H9 (cell line): ENCODE measurements around the gene MCM3. TPM values are rescaled to one million over a fixed set of nuclear protein-coding genes. Genes with fewer than 3 reads are reported as not detected.

ENCODE experiments used
- DNase-seq: peaks from one replicate; pipeline ENCODE4 v3.0.0-alpha.2; 2017
- H2AFZ ChIP-seq: one replicate; pipeline ENCODE4 v1.6.1; 2013; ENCODE audit warnings: mild to moderate bottlenecking, low read length, control low read depth, moderate library complexity
- H2AK5ac ChIP-seq: 2 replicates; pipeline ENCODE4 v1.6.1; 2013; ENCODE audit warnings: low read length, control low read depth, mixed read lengths; ENCODE audit not compliant: insufficient read length
- H2BK120ac ChIP-seq: one replicate; pipeline ENCODE4 v1.6.1; 2013; ENCODE audit warnings: low read depth, mild to moderate bottlenecking, low read length, control low read depth, inconsistent platforms; ENCODE audit not compliant: poor library complexity, severe bottlenecking
- H2BK12ac ChIP-seq: 2 replicates; pipeline ENCODE4 v1.6.1; 2013; ENCODE audit warnings: low read length, control low read depth, mixed read lengths, low read depth; ENCODE audit not compliant: insufficient read length
- H2BK15ac ChIP-seq: 2 replicates; pipeline ENCODE4 v1.6.1; 2013; ENCODE audit warnings: low read depth, low read length, control low read depth
- H2BK20ac ChIP-seq: one replicate; pipeline ENCODE4 v1.6.1; 2013; ENCODE audit warnings: low read depth, mild to moderate bottlenecking, low read length, control low read depth, inconsistent platforms; ENCODE audit not compliant: poor library complexity, severe bottlenecking
- H2BK5ac ChIP-seq: 2 replicates; pipeline ENCODE4 v1.6.1; 2013; ENCODE audit warnings: low read length, control low read depth, mixed read lengths; ENCODE audit not compliant: insufficient read length
- H3K14ac ChIP-seq: 2 replicates; pipeline ENCODE4 v1.6.1; 2013; ENCODE audit warnings: low read length, control low read depth; ENCODE audit not compliant: insufficient read depth
- H3K18ac ChIP-seq: 2 replicates; pipeline ENCODE4 v1.6.1; 2013; ENCODE audit warnings: low read depth, mild to moderate bottlenecking, mixed read lengths, low read length, control low read depth; ENCODE audit not compliant: insufficient read length
- H3K23ac ChIP-seq: 2 replicates; pipeline ENCODE4 v1.6.1; 2013; ENCODE audit warnings: low read length, control low read depth, mixed read lengths, low read depth; ENCODE audit not compliant: insufficient read length
- H3K23me2 ChIP-seq: 2 replicates; pipeline ENCODE4 v1.6.1; 2013; ENCODE audit warnings: low read depth, mild to moderate bottlenecking, mixed read lengths, low read length, control low read depth; ENCODE audit not compliant: insufficient read length, poor library complexity, severe bottlenecking
- H3K27ac ChIP-seq: 2 replicates; pipeline ENCODE4 v1.5.1; 2013; ENCODE audit warnings: low read length, control low read depth, mixed read lengths, low read depth; ENCODE audit not compliant: insufficient read length
- H3K27me3 ChIP-seq: 2 replicates; pipeline ENCODE4 v1.6.1; 2013; ENCODE audit warnings: low read length, control low read depth, inconsistent platforms; ENCODE audit not compliant: insufficient read depth
- H3K4ac ChIP-seq: 2 replicates; pipeline ENCODE4 v1.6.1; 2013; ENCODE audit warnings: low read depth, mild to moderate bottlenecking, control low read depth, inconsistent platforms, low read length, moderate library complexity
- H3K4me1 ChIP-seq: 2 replicates; pipeline ENCODE4 v1.6.1; 2013; ENCODE audit warnings: low read length, control low read depth, inconsistent platforms; ENCODE audit not compliant: insufficient read depth
- H3K4me2 ChIP-seq: 2 replicates; pipeline ENCODE4 v1.6.1; 2013; ENCODE audit warnings: low read length, control low read depth, mixed read lengths; ENCODE audit not compliant: insufficient read length, insufficient read depth
- H3K56ac ChIP-seq: 2 replicates; pipeline ENCODE4 v1.6.1; 2013; ENCODE audit warnings: low read depth, mild to moderate bottlenecking, mixed read lengths, low read length, control low read depth; ENCODE audit not compliant: insufficient read length
- H3K79me1 ChIP-seq: 2 replicates; pipeline ENCODE4 v1.6.1; 2013; ENCODE audit warnings: low read depth, mild to moderate bottlenecking, moderate library complexity, low read length, control low read depth, inconsistent platforms; ENCODE audit not compliant: insufficient read depth, poor library complexity, severe bottlenecking
- H3K79me2 ChIP-seq: 2 replicates; pipeline ENCODE4 v1.6.1; 2013; ENCODE audit warnings: low read length, control low read depth, inconsistent platforms; ENCODE audit not compliant: insufficient read depth
- H3K9ac ChIP-seq: 2 replicates; pipeline ENCODE4 v1.6.1; 2013; ENCODE audit warnings: low read length, control low read depth, mixed read lengths; ENCODE audit not compliant: insufficient read length; ENCODE audit errors: extremely low read depth
- H3K9me3 ChIP-seq: one replicate; pipeline ENCODE4 v1.6.1; 2013; ENCODE audit warnings: low read depth, low read length, inconsistent platforms; ENCODE audit not compliant: control insufficient read depth
- H3T11ph ChIP-seq: one replicate; pipeline ENCODE4 v1.6.1; 2013; ENCODE audit warnings: mild to moderate bottlenecking, low read length, control low read depth, inconsistent platforms
- H4K20me1 ChIP-seq: one replicate; pipeline ENCODE4 v1.6.1; 2013; ENCODE audit not compliant: control insufficient read depth, insufficient read length, insufficient read depth
- H4K5ac ChIP-seq: 2 replicates; pipeline ENCODE4 v1.6.1; 2013; ENCODE audit warnings: low read depth, mild to moderate bottlenecking, mixed read lengths, low read length, control low read depth; ENCODE audit not compliant: insufficient read length
- H4K8ac ChIP-seq: replicated peaks from 2 replicates; pipeline ENCODE4 v1.6.1; 2013; ENCODE audit warnings: low read length, control low read depth, mixed read lengths, low read depth; ENCODE audit not compliant: insufficient read length
- H4K91ac ChIP-seq: 2 replicates; pipeline ENCODE4 v1.6.1; 2013; ENCODE audit warnings: low read depth, mild to moderate bottlenecking, moderate library complexity, mixed read lengths, low read length, control low read depth; ENCODE audit not compliant: insufficient read length
- H3K27ac Mint-ChIP-seq, 3 experiments: 2 replicates in 2 of 3; 3 replicates in 1 of 3; pipeline ENCODE4 v1.8.0; 2020 to 2021; ENCODE audit warnings: mixed read lengths in 3 of 3, mild to moderate bottlenecking in 1 of 3, moderate library complexity in 1 of 3
- H3K27me3 Mint-ChIP-seq: 2 replicates; pipeline ENCODE4 v1.8.0; 2021; ENCODE audit warnings: low read depth, mild to moderate bottlenecking, moderate library complexity, mixed read lengths
- H3K36me3 Mint-ChIP-seq, 3 experiments: 2 replicates in 2 of 3; 3 replicates in 1 of 3; pipeline ENCODE4 v1.8.0; 2020 to 2021; ENCODE audit warnings: low read depth in 3 of 3, mixed read lengths in 3 of 3; ENCODE audit not compliant: insufficient read depth in 1 of 3
- H3K4me1 Mint-ChIP-seq, 2 experiments: 2 replicates each; pipeline ENCODE4 v1.8.0; 2020; ENCODE audit warnings: mixed read lengths in 2 of 2
- H3K4me3 Mint-ChIP-seq, 2 experiments: 2 replicates in 1 of 2; 3 replicates in 1 of 2; pipeline ENCODE4 v1.8.0; 2020 to 2021; ENCODE audit warnings: mild to moderate bottlenecking in 2 of 2, mixed read lengths in 2 of 2, moderate library complexity in 1 of 2
- H3K9me3 Mint-ChIP-seq, 2 experiments: 2 replicates in 1 of 2; 3 replicates in 1 of 2; pipeline ENCODE4 v1.8.0; 2020; ENCODE audit warnings: mild to moderate bottlenecking in 2 of 2, mixed read lengths in 2 of 2, moderate library complexity in 1 of 2
- WGBS: extraction: QIAGEN DNeasy Blood & Tissue Kit; methylation state at CpG from one replicate; pipeline ENCODE4 v1.1.7; 2013; ENCODE audit warnings: missing lambda C conversion rate, low lambda C conversion rate, mixed read lengths; ENCODE audit not compliant: insufficient read length; ENCODE audit errors: extremely low coverage; 5-methylcytosine and 5-hydroxymethylcytosine counted together
- total RNA-seq: library from RNA; stranded (reverse); gene quantifications from 2 replicates; pipeline ENCODE4 v1.2.1, GENCODE V29; 2021
- TF ChIP-seq, protein P1 (sequence below): fragments of 200-600 bp; sonication (generic); conservative IDR thresholded peaks from 3 replicates; pipeline ENCODE4 v1.8.0; 2021; ENCODE audit warnings: antibody characterized with exemption, mild to moderate bottlenecking

The MCM3 gene
- total RNA-seq, 1 experiment from 2014 or later: 252 TPM

DNA sequence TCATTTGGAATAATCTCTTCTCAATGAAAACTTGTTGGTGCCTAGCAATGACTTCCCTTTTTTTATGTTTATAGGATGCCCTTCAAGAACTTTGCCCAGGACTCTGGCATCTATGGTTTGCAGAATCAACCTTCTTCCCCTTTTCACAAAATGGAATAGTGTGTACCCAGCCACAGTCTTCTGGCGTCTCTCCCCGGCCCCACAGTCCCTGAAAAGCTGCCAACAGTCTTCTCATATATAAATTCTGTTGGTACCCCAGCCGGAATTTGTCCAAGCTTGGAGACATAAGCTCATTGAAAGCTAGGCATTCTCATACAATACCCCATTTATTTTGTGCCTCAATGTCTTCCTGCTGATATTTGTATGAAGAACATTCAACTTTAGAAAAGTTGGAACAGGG lies 26.4 kb upstream of the MCM3 start:
- H3K9me3 ChIP-seq: no peaks in the 10 kb centered on the region

More for the DNA sequence above, 26.4 kb upstream of the MCM3 start:
- H3K79me2 ChIP-seq: no peaks in the 10 kb centered on the region
- H2BK120ac ChIP-seq: no peak overlapping the region
- Mint-ChIP-seq H3K9me3 (no peaks in the 10 kb centered on the region), H3K4me1 (peaks cover 8 to 11% of the 10 kb centered on the region in 2 experiments), H3K36me3 (no peaks in the 10 kb centered on the region), H3K27me3 (peaks cover 6% of the 10 kb centered on the region; the same call in 1 of the 2 replicates), H3K4me3 (no peak overlapping the region), H3K27ac (no peak overlapping the region; a peak in 1 of 7 replicates)
- H2AK5ac ChIP-seq: no peak overlapping the region
- H2AFZ ChIP-seq: no peak overlapping the region
- no peak overlapping the region for H2BK15ac ChIP-seq
- no peak for DNase-seq
- H3K27ac ChIP-seq: no peak overlapping the region
- no peaks in the 10 kb centered on the region for H3K79me1 ChIP-seq
- H4K8ac ChIP-seq: no peak overlapping the region
- no peak overlapping the region for H3K23ac ChIP-seq
- no peak overlapping the region for H3K18ac ChIP-seq
- no peak overlapping the region for H3T11ph ChIP-seq
- H3K14ac ChIP-seq: no peak overlapping the region
- no peak overlapping the region for H4K5ac ChIP-seq
- no peak overlapping the region for H4K91ac ChIP-seq
- no peaks in the 10 kb centered on the region for H3K23me2 ChIP-seq
- no peak overlapping the region for H2BK12ac ChIP-seq
- H2BK20ac ChIP-seq: no peak overlapping the region
- H3K56ac ChIP-seq: no peak overlapping the region
- H3K4me2 ChIP-seq: no peak overlapping the region
- H3K9ac ChIP-seq: no peak overlapping the region
- TF ChIP-seq, protein P1, sequence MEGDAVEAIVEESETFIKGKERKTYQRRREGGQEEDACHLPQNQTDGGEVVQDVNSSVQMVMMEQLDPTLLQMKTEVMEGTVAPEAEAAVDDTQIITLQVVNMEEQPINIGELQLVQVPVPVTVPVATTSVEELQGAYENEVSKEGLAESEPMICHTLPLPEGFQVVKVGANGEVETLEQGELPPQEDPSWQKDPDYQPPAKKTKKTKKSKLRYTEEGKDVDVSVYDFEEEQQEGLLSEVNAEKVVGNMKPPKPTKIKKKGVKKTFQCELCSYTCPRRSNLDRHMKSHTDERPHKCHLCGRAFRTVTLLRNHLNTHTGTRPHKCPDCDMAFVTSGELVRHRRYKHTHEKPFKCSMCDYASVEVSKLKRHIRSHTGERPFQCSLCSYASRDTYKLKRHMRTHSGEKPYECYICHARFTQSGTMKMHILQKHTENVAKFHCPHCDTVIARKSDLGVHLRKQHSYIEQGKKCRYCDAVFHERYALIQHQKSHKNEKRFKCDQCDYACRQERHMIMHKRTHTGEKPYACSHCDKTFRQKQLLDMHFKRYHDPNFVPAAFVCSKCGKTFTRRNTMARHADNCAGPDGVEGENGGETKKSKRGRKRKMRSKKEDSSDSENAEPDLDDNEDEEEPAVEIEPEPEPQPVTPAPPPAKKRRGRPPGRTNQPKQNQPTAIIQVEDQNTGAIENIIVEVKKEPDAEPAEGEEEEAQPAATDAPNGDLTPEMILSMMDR: no peak
- H3K4ac ChIP-seq: no peak overlapping the region
- H3K4me1 ChIP-seq: no peaks in the 10 kb centered on the region; the same call in 1 of the 2 replicates
- no peak overlapping the region for H2BK5ac ChIP-seq
- no peaks in the 10 kb centered on the region for H3K27me3 ChIP-seq
- WGBS: no CpG with 5 or more reads among the region's 3 CpGs
- no peaks in the 10 kb centered on the region for H4K20me1 ChIP-seq
